NCI-H510A (cell line): ENCODE data around the gene NPR3.
"Not testable (repeated sequence)": the region's sequence is repeated elsewhere in the genome, so short reads cannot be mapped to it uniquely, and the experiment has no call there.

Experiments
- DNase-seq: peaks from one replicate; lab custom pipeline; 2025; lab: John Stamatoyannopoulos, UW

NPR3 gene

DNA sequence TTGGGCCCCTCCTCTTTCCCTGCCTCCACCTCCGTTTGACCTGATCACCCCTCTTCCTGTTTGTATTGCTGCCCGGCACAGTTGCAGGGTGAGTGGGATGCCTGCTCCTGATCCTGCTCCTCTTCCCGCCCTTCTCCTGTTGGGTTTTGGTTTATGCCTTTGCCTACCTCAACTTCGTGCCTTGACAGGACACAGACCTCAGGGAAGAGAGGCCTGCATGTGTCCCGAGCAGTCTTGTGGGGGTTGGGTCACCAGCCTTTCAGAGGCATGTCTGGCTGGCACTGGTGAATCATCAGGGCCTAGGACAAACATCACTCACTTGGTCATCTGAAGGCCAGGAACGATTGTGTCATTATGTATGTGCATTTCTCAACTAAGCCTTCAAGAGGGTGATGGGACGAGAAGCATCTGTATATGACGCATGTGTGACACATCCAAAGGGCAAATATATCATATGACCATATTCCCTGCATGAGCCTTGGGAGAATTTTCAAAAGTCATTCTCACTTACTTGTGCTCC is 56.9 kb downstream of the NPR3 start:
- no peak for DNase-seq

DNA sequence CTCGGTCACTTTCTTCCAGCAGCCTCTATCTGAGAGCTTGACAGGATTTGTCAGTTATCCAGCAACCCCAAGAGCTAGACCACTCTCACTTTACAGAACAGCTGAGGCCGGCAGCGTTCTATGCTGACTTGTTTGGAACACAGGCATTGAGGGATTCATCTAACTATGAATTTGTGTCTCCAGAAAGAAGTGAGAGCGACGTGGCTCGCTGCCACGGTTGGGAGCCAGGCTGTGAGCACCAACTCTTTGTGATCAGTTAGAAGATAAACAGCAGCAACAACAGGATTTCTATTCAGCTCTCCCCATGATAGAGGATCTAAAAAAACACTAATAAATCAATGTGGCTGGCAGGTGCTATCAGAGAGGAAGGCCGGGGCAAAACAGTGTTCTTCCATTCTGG is 58.6 kb downstream of the NPR3 start:
- DNase-seq: no peak

DNA sequence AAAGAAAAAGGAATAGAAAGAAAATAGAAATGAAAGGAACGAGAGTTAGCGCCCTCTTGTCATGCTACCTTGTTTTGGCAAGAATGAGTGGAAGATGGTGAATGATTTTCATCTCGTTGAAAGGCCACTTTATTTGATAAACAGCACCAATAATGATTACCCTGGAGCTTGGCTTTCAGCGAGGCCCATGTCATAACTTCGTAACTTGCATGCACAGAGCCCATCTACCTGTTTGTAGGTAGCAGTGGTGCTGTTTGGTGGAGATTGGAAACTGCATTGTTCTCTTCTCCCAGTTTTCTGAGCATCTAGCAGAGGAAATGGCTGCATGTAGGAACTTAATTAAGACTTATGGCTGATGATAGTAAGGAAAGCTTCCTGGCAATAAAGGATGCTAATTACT is 59.3 kb downstream of the NPR3 start:
- DNase-seq: no peak

DNA sequence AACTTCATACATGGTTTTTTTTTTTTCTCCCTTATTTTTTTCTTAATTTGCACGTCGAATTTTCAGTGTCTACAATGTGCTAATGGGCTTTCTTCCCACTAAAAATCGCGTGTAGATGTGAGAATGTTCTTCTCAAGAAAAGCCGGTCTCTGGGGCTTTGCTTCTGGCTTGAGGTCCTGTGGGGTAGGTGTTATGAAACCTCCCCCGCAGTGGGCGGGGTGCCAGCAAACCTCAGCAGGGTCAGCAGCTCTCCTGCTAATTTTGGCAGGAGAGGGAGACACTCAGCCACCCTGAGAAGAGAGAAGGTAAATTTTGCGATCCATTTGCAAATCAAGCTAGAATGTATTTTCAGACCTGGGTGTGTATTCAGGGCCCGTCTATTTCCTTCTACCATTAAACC is 59.9 kb downstream of the NPR3 start:
- no peak for DNase-seq

DNA sequence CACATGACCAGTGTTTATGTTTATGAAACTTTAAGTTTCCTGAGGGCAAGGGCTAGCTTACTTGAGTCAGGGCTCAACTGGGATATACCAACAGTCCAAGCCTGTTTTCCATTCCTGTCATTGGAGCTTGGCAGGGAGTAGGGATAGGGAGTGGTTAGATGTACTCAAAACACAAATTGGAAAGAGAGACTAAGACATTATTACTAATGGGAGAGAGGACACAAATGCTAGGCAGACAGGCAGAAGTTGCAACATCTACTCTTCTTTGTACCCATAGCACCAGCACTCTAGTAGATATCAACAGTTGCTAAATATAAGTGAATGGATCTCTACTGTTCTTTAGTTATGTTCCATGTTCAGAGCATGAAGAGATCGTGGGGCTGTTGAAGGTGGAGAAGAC is 62.8 kb downstream of the NPR3 start:
- DNase-seq: no peak

DNA sequence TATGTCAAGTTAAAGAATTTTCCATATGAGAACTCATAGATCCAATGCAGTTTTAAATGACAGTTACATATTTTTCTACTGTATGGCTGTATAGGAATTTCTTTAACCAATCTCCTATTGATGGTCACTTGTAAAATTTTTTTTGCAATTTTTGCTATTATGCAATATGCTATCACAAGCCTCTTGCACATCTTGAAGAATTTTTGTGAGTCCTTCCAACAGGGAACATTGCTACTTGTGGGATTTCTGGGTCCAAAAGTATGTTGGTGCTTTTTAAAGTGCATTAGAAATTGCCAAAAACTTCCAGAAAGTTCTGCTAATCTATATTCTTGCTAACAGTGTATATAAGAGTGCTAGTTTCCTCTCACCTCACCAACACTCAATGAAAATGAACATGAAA is 65.1 kb downstream of the NPR3 start:
- DNase-seq: no peak

DNA sequence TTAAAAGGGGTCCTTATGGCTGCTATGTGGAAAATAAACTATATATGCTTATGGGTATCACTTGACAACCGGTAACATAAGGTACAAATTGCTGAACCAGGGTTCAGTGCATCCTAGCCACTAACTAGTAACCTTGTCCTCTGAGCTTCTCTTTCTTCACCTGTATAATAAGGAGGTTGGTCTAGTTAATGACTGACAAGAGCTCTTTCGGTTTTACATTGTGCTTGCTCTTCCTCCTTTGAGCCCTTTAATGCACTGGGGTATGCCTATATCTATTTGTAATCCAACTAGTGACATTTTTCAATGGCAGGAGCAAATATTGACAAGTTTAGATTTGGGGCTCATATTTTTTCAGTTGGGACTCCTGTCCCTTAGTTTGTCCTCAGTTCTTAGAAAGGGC is 66.1 kb downstream of the NPR3 start:
- no peak for DNase-seq

DNA sequence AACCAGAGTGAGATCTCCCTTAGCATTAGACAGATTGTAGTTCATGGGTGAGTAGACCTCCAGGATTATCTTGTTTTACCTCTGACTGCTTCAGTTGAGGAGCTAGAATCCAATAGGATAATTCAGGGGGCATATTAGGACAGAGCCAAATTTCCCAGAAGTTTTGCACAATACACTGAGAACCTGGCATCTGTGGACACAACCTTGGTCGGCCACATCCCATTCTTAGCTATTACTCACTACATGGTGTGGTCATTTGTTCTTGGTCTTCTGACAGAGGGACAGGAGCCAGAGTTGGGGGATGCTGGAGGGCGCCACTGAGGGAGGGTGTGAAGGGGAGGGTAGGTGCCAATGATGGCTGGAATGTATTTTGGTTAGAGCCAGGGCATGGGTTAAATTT is 66.6 kb downstream of the NPR3 start:
- no peak for DNase-seq

DNA sequence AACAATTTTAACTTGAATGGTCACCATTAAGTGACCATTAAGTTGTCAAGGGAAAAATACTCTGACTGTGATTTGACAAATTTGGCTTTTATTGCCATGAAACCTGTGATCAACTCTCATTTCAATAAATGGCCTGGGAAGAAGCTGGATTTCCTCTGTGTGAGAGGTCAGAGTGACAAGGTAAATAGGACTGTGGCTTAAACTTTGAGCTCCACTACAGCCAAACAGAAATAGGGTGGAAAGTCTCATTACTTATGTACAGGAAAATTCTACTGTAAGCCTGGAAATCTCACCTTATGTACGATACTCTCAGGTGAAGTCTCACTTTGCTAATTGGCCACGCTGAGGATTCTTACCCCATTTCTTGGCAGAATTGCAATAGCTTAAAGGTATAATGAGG is 67.3 kb downstream of the NPR3 start:
- DNase-seq: no peak

DNA sequence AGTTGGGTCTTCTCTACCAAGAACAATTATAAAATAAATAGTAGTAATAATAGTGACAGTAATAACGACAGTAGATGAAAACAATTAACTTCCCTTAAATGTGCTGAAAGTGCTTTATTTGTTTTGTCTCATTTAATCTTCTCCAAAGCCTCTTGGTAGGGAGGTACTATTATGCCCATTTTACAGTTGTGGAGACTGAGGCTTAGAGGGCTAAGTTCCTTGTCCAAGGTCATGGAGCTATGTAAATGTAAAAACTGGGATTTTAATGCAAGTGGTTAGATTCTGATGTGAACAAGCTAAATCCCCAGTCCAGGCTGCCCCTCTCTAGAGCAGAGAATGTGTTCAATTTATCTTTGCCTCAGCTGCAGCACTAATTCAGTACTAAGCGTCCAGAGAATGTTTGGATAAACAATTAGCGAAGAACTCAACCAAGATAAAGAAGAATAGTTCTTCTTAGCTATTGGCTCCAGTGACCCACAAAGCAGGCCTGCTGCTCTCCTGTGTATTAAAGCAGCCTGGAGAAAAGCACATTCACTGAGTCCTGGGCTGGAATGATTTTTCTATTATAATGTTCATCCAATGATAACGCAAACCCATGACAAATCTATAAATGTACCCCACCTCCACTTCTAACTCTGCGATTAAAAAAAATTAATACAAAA is 68.8 kb downstream of the NPR3 start:
- no peak for DNase-seq

DNA sequence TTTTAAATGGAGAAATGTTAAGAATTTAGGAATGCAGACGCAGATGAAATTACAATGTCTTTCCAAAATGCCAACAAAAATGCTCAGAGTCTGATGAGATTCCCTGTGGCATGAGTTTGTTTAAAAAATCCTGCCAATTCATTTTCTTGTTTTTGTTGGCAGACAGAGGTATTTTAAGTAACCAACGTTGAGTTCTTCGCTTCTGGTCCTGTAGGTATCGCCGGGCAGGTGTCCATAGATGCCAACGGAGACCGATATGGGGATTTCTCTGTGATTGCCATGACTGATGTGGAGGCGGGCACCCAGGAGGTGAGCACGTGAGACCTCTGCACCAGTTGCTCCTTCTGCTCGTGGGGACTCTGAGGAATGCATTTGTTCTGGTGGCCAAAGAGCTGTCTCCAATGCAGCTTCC is 69.4 kb downstream of the NPR3 start:
- no peak for DNase-seq

DNA sequence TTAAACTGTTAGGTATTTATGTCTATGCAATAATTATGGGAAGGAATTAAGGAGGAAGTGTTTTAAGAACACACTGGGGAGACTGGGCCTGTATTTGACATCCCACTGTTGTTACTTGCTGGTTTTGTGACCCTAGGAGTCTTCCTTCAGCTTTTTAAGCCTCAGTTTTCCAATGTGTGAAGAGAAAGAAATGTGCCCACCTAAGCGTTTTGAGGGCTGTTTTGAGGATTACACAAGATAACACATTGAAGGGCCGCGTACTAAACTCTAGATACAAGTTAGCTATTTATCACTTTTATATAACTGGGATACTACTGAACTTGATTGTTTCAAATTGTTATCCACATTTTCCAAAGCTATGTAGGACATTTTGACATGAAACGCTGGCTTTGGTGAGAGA is 72.5 kb downstream of the NPR3 start:
- no peak for DNase-seq

DNA sequence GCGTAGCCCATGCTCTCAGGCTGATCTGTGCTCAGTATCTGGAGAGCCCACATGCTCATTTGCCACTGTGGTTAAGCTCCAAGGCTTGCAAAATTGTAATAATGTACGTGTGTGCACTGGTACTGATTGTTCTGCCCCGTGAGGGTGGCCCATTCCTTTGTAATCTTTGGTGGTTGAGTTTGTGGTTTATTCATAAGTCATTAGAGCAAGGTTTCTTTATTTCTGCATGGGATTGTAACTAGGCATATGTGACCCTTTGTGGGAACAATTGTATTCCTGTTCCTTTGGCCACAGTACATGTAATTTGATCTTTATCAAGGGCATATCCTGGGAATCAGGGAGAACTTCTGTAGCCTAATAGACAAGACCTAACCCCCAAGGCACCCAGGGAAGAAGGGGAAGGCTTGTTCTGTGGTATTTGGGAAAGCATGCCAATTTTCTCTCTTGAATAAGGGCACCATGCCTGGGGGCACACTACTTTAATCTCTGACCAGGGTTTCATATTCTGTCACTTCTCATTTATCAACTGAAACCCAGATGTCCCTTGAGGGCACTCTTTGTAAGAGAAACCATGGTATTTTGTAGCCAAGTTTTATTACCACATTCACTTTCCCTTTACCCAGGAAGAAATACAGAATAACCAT is 74.6 kb downstream of the NPR3 start:
- DNase-seq: no peak

DNA sequence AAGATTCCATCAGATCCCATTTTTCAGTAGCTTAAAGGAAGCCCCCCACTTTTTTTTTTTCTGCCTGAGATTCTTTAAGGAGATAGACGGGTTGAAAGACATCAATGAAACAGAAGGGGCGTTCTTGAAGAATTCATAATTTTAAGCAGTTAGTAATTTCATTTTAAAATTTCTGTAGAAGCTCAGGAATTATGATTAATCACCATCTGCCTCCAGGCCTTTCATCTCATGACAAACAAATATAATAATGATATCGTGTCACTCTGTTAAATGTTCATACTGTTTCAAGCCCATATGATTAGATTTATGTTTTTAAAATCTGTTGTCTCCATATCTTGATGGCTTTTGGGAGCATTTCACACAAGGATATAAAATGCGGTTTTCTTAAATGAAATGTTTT is 75.2 kb downstream of the NPR3 start:
- no peak for DNase-seq

DNA sequence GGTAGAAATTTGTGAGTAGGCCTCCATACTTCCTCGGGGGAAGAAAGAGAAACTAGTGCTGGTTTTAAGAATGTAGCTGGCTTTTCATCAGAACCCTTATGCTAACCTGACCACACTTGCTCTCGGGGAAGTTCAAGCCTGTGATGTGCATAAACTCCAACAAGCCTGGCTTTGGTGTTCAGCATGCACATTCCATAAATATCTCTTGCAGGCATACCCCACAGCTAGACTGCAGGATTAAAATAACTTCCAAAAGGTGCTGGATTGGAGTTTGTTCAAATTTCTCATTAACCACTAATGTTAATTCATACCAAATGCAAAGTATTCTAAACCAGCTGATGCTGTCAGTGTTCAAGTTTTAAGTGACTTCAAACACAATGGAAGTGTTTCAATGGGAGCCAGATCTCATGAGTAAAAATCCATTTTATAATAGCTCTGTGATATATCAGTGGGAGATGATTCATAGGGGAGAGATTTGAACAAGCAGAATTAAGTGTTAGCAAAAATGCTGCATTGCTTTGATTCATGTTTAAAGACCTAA is 79.4 kb downstream of the NPR3 start:
- no peak for DNase-seq

DNA sequence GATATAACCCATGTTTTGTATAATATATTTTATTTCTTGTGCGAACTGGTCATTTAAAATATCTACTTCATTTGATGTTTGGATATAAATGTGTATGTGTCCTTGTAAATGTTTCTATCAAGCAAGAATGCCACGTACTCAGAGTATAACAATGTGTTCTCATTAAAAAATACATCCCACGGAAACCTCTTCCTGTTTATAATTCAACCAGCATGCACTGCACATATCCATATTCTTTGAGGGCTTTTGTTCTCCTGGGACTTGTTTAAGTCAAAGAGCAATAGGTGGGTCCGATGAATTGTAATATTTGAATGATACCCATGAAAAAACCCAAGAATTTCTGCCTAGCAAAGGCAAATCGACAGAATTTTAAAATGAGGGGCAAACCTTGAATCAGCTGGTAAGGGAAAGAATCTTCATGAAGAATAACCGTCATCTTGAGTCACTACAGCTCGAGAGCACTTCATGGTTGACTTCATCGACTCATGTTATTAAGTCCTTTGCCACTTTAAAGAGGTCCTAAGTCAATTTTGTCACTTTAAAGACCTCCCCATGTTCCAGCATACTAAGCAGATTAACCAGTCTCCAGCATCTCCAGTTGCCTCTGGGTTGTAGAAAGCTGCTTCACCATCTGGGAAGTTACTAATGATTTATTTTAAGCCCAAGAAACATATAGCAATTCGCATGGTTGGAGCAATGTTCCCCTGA is 80.6 kb downstream of the NPR3 start:
- no peak for DNase-seq

DNA sequence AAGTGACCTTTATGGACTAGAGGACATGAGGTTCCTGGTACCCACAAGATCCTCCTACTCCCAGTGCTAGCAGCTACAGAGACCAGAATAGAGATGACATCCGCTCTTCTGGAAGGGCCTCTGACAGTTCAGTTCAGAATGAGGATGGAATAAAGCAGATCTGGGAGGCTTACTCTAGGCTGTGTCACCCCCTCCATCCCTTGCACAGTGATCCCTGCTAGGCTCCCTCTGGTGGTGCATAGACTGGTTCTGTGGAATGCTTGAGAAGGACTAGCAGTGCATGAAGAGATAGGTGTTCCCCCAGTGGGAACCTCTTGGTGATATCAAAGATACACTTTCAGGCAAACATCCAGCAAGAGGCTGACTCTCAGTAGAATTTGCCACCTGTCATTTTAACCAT is 83.0 kb downstream of the NPR3 start:
- DNase-seq: no peak

DNA sequence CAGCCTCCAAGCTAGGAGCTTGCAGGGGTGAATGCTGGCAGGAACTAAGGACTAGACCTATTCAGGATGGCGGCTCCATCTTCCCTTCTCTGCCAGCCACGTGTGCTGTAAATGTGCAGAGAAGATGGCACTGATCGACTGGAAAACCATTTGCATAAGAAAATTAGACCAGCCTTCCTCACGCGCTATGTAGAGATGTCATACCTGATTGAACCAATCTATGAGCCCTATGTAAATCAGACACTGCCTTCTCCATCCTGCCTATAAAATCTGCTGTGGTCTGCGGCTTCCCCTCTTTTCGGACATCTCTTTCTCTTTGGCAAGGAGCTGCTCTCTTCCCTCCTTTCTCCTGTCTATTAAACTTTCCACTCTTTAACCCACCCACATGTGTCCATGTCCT is 91.6 kb downstream of the NPR3 start:
- no peak for DNase-seq

DNA sequence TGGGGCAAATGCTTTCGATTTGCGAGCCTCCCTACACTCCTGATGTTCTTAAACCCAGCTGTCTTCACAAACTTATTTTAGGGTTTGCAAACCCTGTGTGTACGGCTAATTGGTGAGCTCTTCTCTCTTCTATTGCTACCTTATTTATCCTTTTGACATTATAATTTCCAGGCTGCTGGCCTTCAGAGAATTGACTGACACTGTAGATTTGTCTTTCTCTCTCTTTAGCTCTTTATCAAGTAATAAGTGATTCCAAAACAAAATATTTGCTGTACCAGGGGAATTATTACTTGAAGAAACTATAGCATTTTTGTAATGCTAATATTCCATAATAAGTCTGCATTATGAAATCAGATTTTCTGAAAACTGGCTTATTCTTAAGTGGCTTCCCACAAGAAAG is 92.5 kb downstream of the NPR3 start:
- DNase-seq: no peak

DNA sequence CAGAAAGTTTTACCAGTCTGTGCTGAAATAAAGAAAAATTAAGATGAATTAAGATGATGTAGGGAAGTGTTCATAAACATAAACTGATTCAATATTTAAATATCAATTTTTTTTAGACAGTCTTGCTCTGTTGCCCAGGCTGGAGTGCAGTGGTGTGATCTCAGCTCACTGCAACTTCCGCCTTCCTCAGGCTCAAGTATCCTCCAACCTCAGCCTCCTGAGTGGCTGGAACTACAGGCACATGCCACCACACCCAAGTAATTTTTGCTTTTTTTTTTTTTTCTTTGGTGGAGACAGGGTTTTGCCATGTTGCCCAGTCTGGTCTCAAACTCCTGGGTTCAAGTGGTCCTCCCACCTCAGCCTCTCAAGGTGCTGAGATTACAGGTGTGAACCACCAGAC is 94.3 kb downstream of the NPR3 start:
- not testable (repeated sequence) for DNase-seq

DNA sequence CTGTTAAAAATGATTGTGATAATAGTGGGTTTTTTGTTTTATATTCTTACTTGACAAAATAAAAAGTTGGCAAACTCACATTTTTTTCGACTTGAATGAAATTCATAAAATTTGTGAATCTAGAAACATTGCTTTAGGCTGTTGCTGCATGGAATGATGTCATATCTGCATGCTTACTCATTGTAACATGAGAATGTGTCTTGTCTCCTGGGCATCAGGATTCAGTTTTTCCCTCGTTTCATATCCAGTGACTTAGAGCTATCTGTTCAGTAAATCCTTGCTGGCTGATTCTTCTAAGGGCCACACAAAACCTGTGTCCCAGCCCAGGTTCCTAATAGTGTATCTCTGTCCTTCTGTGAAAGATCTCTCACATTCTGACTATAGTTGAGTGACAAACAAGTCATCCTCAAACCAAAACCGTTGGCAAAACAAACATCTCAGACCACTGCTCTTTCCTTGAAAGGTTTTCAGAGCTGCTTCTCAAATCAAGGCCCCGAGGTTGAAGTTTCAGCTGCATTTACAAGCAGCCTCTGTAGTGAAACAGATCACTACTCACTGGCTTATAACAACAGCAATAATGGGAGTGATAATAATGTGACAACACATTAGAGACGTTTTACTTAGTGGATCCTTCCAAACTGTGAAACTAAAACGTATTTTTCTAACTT is 95.0 kb downstream of the NPR3 start:
- DNase-seq: no peak

DNA sequence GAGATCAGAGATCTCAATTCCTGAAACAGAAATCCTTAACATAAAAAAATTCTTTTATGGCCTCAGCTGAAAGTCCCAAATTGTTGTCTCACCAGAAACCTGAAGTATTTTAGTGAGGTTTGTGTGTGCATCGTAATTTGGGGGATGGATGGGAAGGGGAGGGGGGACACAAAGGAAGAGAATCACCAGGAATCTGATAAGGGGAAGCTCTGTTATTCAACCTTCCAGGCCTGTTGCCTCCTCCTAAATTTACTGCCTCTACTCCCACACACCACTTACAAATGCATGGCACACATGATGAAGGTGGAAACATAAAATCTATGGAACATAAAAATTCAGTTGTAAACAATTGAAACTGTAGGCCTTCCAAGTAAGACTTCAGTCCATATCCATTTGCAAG is 97.7 kb downstream of the NPR3 start:
- no peak for DNase-seq

DNA sequence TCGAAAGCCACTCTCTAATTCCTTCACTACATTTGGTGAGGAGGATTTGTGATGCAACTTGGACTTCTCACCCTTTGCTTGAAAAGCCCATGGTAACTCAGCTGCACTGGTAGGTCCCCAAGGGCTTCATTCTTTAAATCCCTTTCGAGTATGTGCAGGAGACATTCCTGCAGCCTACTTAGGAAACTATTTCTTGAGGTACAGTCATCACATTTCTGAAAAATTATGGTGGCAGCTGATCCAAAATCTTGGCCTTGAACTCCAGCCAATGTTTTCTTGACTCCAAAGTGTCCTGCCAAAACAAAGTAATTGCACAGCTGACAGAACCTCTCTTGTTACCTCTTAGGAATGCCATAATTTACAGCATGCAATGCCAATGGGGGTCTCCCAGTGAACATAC is 99.7 kb downstream of the NPR3 start:
- DNase-seq: no peak
